ENCODE measurements around the gene ZNF346. TPM values are rescaled to one million over a fixed set of nuclear protein-coding genes. Genes with fewer than 3 reads are reported as not detected.
A peak's percentile ranks its signal among the peaks of the same experiment; 100 is the strongest.
"Not testable (repeated sequence)": the region's sequence is repeated elsewhere in the genome, so short reads cannot be mapped to it uniquely, and the experiment has no call there.

The ZNF346 gene
- total RNA-seq, 3 donors from 2014 or later (not counting 1 experiment from before 2014, with no cell fraction given): 20.2 to 27.9 (median 21.6) TPM

- H3K27me3 ChIP-seq (ENCODE audit: control insufficient read depth, insufficient read depth, low read length); H3K36me3 Mint-ChIP-seq; H3K27ac Mint-ChIP-seq; H3K9me3 Mint-ChIP-seq; H3K4me3 Mint-ChIP-seq; ATAC-seq; intact Hi-C loops (cut with micrococcal nuclease); H3K9me3 ChIP-seq (ENCODE audit: control insufficient read depth, insufficient read depth, low read length); H3K27ac ChIP-seq (ENCODE audit: low read length); H3K27me3 Mint-ChIP-seq (ENCODE audit: low read depth in 2 of 2); DNase-seq; H3K4me3 ChIP-seq (ENCODE audit: low read length): not testable (repeated sequence)
- peaks cover 21 to 22% of the 10 kb centered on the region in 2 donors for H3K4me1 Mint-ChIP-seq
- WGBS (ENCODE audit: insufficient coverage): 98% methylated on average over 28 of the region's 28 CpGs
- Histone ChIP-seq H3K36me3 (ENCODE audit: control insufficient read depth, insufficient read depth, low read length) (peaks cover 18% of the 10 kb centered on the region), H3K4me1 (ENCODE audit: control insufficient read depth, insufficient read depth, low read length) (peaks cover 19% of the 10 kb centered on the region)
Observed at GRCh38 chr5:176984176-176984575, 38.3 kb upstream of the ZNF346 start.

DNA sequence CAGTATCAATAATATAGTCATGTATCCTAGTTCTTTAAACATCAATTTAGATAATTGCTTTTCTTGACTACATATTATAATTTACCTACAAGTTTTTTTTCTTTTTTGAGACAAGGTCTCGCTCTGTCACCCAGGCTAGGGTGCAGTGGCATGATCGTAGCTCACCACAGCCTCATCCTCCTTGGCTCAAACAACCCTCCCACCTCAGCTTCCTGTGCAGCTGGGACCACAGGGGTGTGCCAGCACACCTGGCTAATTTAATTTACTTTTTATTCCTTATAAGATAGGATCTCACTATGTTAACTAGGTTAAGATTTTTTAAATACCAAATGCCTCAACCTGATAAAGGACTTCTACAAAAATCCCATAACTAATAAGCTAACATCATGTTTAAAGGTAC, 37.0 kb upstream of the ZNF346 start:
- H3K4me3 ChIP-seq (ENCODE audit: low read length): no peak overlapping the region

GRCh38 chr5:176986280-176986679, 36.2 kb upstream of the ZNF346 start:
- Histone ChIP-seq H3K4me3 (ENCODE audit: low read length) (no peak overlapping the region), H3K9me3 (ENCODE audit: control insufficient read depth, insufficient read depth, low read length) (no peaks in the 10 kb centered on the region), H3K4me1 (ENCODE audit: control insufficient read depth, insufficient read depth, low read length) (peaks cover 19% of the 10 kb centered on the region), H3K27me3 (ENCODE audit: control insufficient read depth, insufficient read depth, low read length) (no peaks in the 10 kb centered on the region), H3K36me3 (ENCODE audit: control insufficient read depth, insufficient read depth, low read length) (peaks cover 7% of the 10 kb centered on the region), H3K27ac (ENCODE audit: low read length) (no peak overlapping the region)
- no peak for TF ChIP-seq CTCF (IDR thresholded peaks at IDR 0.05)
- no peaks in the 10 kb centered on the region for H3K9me3 Mint-ChIP-seq
- no peaks in the 10 kb centered on the region for H3K36me3 Mint-ChIP-seq
- DNase-seq (no peak), ATAC-seq (no peak)
- H3K27me3 Mint-ChIP-seq (ENCODE audit: low read depth in 2 of 2): no peaks in the 10 kb centered on the region
- 67% methylated on average over 1 of the region's 2 CpGs for WGBS (ENCODE audit: insufficient coverage)
- no peak overlapping the region for H3K27ac Mint-ChIP-seq
- intact Hi-C loops (cut with micrococcal nuclease): no loop called here
- H3K4me3 Mint-ChIP-seq: no peak overlapping the region
- H3K4me1 Mint-ChIP-seq: peaks cover 22 to 25% of the 10 kb centered on the region in 2 donors

More for the DNA sequence above, 37.0 kb upstream of the ZNF346 start:
- peaks cover 7% of the 10 kb centered on the region for H3K36me3 ChIP-seq (ENCODE audit: control insufficient read depth, insufficient read depth, low read length)
- intact Hi-C loops (cut with micrococcal nuclease): no loop called here
- Mint-ChIP-seq H3K27ac (no peak overlapping the region), H3K36me3 (no peaks in the 10 kb centered on the region), H3K9me3 (no peaks in the 10 kb centered on the region), H3K4me3 (no peak overlapping the region), H3K27me3 (ENCODE audit: low read depth in 2 of 2) (no peaks in the 10 kb centered on the region), H3K4me1 (peaks cover 21 to 22% of the 10 kb centered on the region in 2 donors)
- no peak for TF ChIP-seq CTCF (IDR thresholded peaks at IDR 0.05)
- peak in 1 of 2 donors; percentile 61 for DNase-seq
- WGBS (ENCODE audit: insufficient coverage): 7% methylated on average over 2 of the region's 2 CpGs
- peaks cover 19% of the 10 kb centered on the region for H3K4me1 ChIP-seq (ENCODE audit: control insufficient read depth, insufficient read depth, low read length)
- no peaks in the 10 kb centered on the region for H3K9me3 ChIP-seq (ENCODE audit: control insufficient read depth, insufficient read depth, low read length)
- peak in 1 of 3 donors; percentile 66 for ATAC-seq
- no peak overlapping the region for H3K27ac ChIP-seq (ENCODE audit: low read length)
- H3K27me3 ChIP-seq (ENCODE audit: control insufficient read depth, insufficient read depth, low read length): no peaks in the 10 kb centered on the region

DNA sequence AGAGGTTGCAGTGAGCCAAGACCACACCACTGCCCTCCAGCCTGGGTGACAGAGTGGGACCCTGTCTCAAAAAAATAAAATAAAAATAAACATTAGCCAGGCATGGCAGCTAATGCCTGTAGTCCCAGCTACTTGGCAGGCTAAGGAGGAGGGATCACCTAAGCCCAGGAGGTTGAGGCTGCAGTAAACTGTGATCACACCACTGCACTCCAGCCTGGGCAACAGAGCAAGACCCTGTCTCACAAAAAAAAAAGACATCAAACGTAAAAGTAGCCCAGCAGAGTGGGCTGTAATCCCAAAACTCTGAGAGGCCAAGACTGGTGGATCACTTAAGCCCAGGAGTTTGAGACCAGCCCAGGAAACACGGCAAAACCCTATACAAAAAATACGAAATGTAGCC, 34.9 kb upstream of the ZNF346 start:
- no peak overlapping the region for H3K4me3 ChIP-seq (ENCODE audit: low read length)
- Mint-ChIP-seq H3K4me3 (no peak overlapping the region), H3K9me3 (no peaks in the 10 kb centered on the region), H3K27ac (no peak overlapping the region), H3K4me1 (peaks cover 22 to 26% of the 10 kb centered on the region in 2 donors), H3K27me3 (ENCODE audit: low read depth in 2 of 2) (no peaks in the 10 kb centered on the region), H3K36me3 (no peaks in the 10 kb centered on the region)
- no peaks in the 10 kb centered on the region for H3K36me3 ChIP-seq (ENCODE audit: control insufficient read depth, insufficient read depth, low read length)
- no peak for DNase-seq
- intact Hi-C loops (cut with micrococcal nuclease): no loop called here
- H3K27ac ChIP-seq (ENCODE audit: low read length): no peak overlapping the region
- H3K4me1 ChIP-seq (ENCODE audit: control insufficient read depth, insufficient read depth, low read length): peaks cover 19% of the 10 kb centered on the region
- H3K9me3 ChIP-seq (ENCODE audit: control insufficient read depth, insufficient read depth, low read length): no peaks in the 10 kb centered on the region
- 85% methylated on average over 3 of the region's 3 CpGs for WGBS (ENCODE audit: insufficient coverage)
- TF ChIP-seq CTCF (IDR thresholded peaks at IDR 0.05): no peak
- no peaks in the 10 kb centered on the region for H3K27me3 ChIP-seq (ENCODE audit: control insufficient read depth, insufficient read depth, low read length)
- ATAC-seq: no peak

- H3K9me3 ChIP-seq (ENCODE audit: control insufficient read depth, insufficient read depth, low read length); H3K4me3 ChIP-seq (ENCODE audit: low read length); H3K36me3 Mint-ChIP-seq; H3K9me3 Mint-ChIP-seq; intact Hi-C loops (cut with micrococcal nuclease); DNase-seq; ATAC-seq; H3K36me3 ChIP-seq (ENCODE audit: control insufficient read depth, insufficient read depth, low read length); H3K27me3 Mint-ChIP-seq (ENCODE audit: low read depth in 2 of 2); H3K4me1 ChIP-seq (ENCODE audit: control insufficient read depth, insufficient read depth, low read length); H3K27ac Mint-ChIP-seq; H3K4me3 Mint-ChIP-seq; H3K27me3 ChIP-seq (ENCODE audit: control insufficient read depth, insufficient read depth, low read length); H3K27ac ChIP-seq (ENCODE audit: low read length): not testable (repeated sequence)
- H3K4me1 Mint-ChIP-seq: peaks cover 38 to 50% of the 10 kb centered on the region in 2 donors
- WGBS (ENCODE audit: insufficient coverage): 89% methylated on average over 3 of the region's 3 CpGs
Observed at GRCh38 chr5:176993081-176993480, 29.4 kb upstream of the ZNF346 start.

All from natural killer cell (primary cell).